Ishikawa (cell line): ENCODE measurements around the gene CD8B2.

ENCODE experiments used
- CREB1 ChIP-seq: IDR thresholded peaks from 2 replicates; pipeline ENCODE4 v1.6.1; 2012; ENCODE audit warnings: low read depth
- EP300 ChIP-seq: IDR thresholded peaks from 2 replicates; pipeline ENCODE4 v1.6.1; 2012; ENCODE audit warnings: borderline replicate concordance

DNA sequence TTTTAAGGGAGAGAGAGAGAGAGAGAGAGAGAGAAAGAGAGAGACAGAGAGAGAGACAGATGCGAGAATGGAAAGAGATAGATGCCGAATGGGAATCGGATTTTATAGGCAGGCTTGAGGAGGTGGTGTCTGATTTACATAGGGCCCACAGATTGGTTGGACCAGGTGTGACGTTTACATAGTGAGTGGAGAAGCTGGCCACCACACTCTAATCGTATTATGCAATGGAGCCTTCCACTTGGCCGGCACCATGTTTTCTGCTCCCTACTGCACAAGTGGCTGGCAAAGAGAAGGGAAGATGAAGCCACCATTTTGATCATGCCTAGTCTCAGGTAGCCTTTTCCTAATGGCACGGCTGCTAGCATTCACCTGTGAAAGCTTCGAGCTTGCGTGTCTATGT lies 33.9 kb downstream of the CD8B2 start:
- TF ChIP-seq EP300 (no peak), CREB1 (no peak)
